IMR-90 (cell line): ENCODE results near the gene SURF1. TPM values are rescaled to one million over a fixed set of nuclear protein-coding genes. Genes with fewer than 3 reads are reported as not detected.

Experiments
- ATAC-seq: fragments of 200-7000 bp; cut with Tn5 transposase; 2 replicates; pipeline ENCODE4 v1.9.1; 2020; ENCODE audit warnings: low read depth, mild to moderate bottlenecking, moderate library complexity
- BruUV-seq: library from RNA; stranded (reverse); fragments of 400-500 nt; replicated peaks from 2 replicates; lab custom pipeline; 2021; lab: Mats Ljungman, UMichigan
- CTCF ChIA-PET: fragments of 300-600 bp; formaldehyde crosslinking; extraction: SDS; loops from one replicate; lab custom pipeline; 2021; ENCODE audit warnings: antibody characterized with exemption; lab: Yijun Ruan, JAX
- POLR2A ChIA-PET: fragments of 300-600 bp; sonication (Branson Sonifier 250); formaldehyde crosslinking; loops from one replicate; lab custom pipeline; 2022; ENCODE audit warnings: antibody characterized with exemption; ENCODE audit not compliant: unreplicated experiment; lab: Charles Lee
- DNase-seq: peaks from one replicate; pipeline ENCODE4 v3.0.0; 2013
- H2AFZ ChIP-seq: replicated peaks from 2 replicates; pipeline ENCODE3; 2013; ENCODE audit warnings: low read length, mild to moderate bottlenecking; ENCODE audit not compliant: poor library complexity
- H2AK5ac ChIP-seq: 2 replicates; pipeline ENCODE4 v1.6.1; 2013; ENCODE audit warnings: low read depth, low read length, inconsistent platforms
- H2AK9ac ChIP-seq: replicated peaks from 2 replicates; pipeline ENCODE3; 2013; ENCODE audit warnings: mild to moderate bottlenecking, low read depth, low read length, moderate library complexity; ENCODE audit not compliant: poor library complexity
- H2BK120ac ChIP-seq: 2 replicates; pipeline ENCODE4 v1.6.1; 2013; ENCODE audit warnings: low read depth, low read length, inconsistent platforms
- H2BK15ac ChIP-seq: 3 replicates; pipeline ENCODE4 v1.6.1; 2013; ENCODE audit warnings: low read depth, low read length, inconsistent platforms
- H2BK20ac ChIP-seq: 2 replicates; pipeline ENCODE4 v1.6.1; 2013; ENCODE audit warnings: low read depth, mild to moderate bottlenecking, inconsistent platforms, low read length, moderate library complexity
- H2BK5ac ChIP-seq: 2 replicates; pipeline ENCODE4 v1.6.1; 2013; ENCODE audit warnings: mild to moderate bottlenecking, low read depth, low read length, inconsistent platforms; ENCODE audit not compliant: poor library complexity, severe bottlenecking
- H3K14ac ChIP-seq: replicated peaks from 2 replicates; pipeline ENCODE4 v1.6.1; 2013; ENCODE audit warnings: low read depth, low read length, inconsistent platforms
- H3K18ac ChIP-seq: 2 replicates; pipeline ENCODE4 v1.6.1; 2013; ENCODE audit warnings: low read depth, low read length, control low read depth
- H3K23ac ChIP-seq: 2 replicates; pipeline ENCODE4 v1.6.1; 2013; ENCODE audit warnings: low read depth, low read length, inconsistent platforms
- H3K27ac ChIP-seq: 2 replicates; pipeline ENCODE4 v1.5.1; 2013; ENCODE audit warnings: mild to moderate bottlenecking, control low read depth, low read length; ENCODE audit not compliant: insufficient read depth
- H3K27me3 ChIP-seq: 2 replicates; pipeline ENCODE4 v1.6.1; 2013; ENCODE audit warnings: low read length; ENCODE audit not compliant: control insufficient read depth, insufficient read depth
- H3K36me3 ChIP-seq: 2 replicates; pipeline ENCODE4 v1.6.1; 2013; ENCODE audit warnings: low read length, mixed read lengths; ENCODE audit not compliant: control insufficient read depth, insufficient read depth
- H3K4ac ChIP-seq: 2 replicates; pipeline ENCODE4 v1.6.1; 2013; ENCODE audit warnings: low read depth, low read length, inconsistent platforms
- H3K4me1 ChIP-seq: 2 replicates; pipeline ENCODE4 v1.6.1; 2013; ENCODE audit warnings: low read length, mixed read lengths; ENCODE audit not compliant: control insufficient read depth, insufficient read depth
- H3K4me2 ChIP-seq: 2 replicates; pipeline ENCODE4 v1.6.1; 2013; ENCODE audit warnings: low read depth, mild to moderate bottlenecking, control low read depth, low read length, moderate library complexity
- H3K4me3 ChIP-seq: 2 replicates; pipeline ENCODE4 v1.5.1; 2013; ENCODE audit warnings: low read depth, mild to moderate bottlenecking, control low read depth, low read length, moderate library complexity; ENCODE audit not compliant: insufficient read depth
- H3K56ac ChIP-seq: 2 replicates; pipeline ENCODE4 v1.6.1; 2013; ENCODE audit warnings: low read length, inconsistent platforms; ENCODE audit not compliant: insufficient read depth; ENCODE audit errors: extremely low read depth
- H3K79me1 ChIP-seq, 2 experiments: 2 replicates each; pipeline ENCODE4 v1.6.1; 2013; ENCODE audit warnings: low read length in 2 of 2, inconsistent platforms in 1 of 2, low read depth in 1 of 2
- H3K9ac ChIP-seq: 2 replicates; pipeline ENCODE4 v1.6.1; 2013; ENCODE audit warnings: low read depth, low read length, control low read depth
- H3K9me1 ChIP-seq: 2 replicates; pipeline ENCODE4 v1.6.1; 2013; ENCODE audit warnings: low read length, inconsistent platforms; ENCODE audit not compliant: insufficient read depth
- H3K9me3 ChIP-seq: 2 replicates; pipeline ENCODE4 v1.6.1; 2013; ENCODE audit warnings: low read length; ENCODE audit not compliant: control insufficient read depth, insufficient read depth
- H4K20me1 ChIP-seq: 2 replicates; pipeline ENCODE4 v1.6.1; 2013; ENCODE audit warnings: low read length, inconsistent platforms; ENCODE audit not compliant: insufficient read depth
- H4K5ac ChIP-seq: 2 replicates; pipeline ENCODE4 v1.6.1; 2013; ENCODE audit warnings: mild to moderate bottlenecking, low read depth, low read length, control low read depth
- H4K8ac ChIP-seq, 2 experiments: 2 replicates each; pipeline ENCODE4 v1.6.1; 2013; ENCODE audit warnings: low read depth in 2 of 2, low read length in 2 of 2, control low read depth in 1 of 2, inconsistent platforms in 1 of 2
- H4K91ac ChIP-seq: 2 replicates; pipeline ENCODE4 v1.6.1; 2013; ENCODE audit warnings: low read depth, low read length, inconsistent platforms; ENCODE audit not compliant: insufficient read depth
- BHLHE40 ChIP-seq: fragments of 150-350 bp; IDR thresholded peaks from 2 replicates; pipeline ENCODE4 v1.6.1; 2016; ENCODE audit warnings: mild to moderate bottlenecking, low read depth, low read length
- CEBPB ChIP-seq: IDR thresholded peaks from 2 replicates; pipeline ENCODE4 v1.6.1; 2012; ENCODE audit warnings: low read depth, low read length, improper control_type of control experiment
- CHD1 ChIP-seq: IDR thresholded peaks from 2 replicates; pipeline ENCODE4 v1.6.1; 2012; ENCODE audit warnings: low read depth, low read length, improper control_type of control experiment
- FOS ChIP-seq: fragments of 150-350 bp; IDR thresholded peaks from 2 replicates; pipeline ENCODE4 v1.6.1; 2016; ENCODE audit warnings: low read depth, low read length
- MAFK ChIP-seq: IDR thresholded peaks from 2 replicates; pipeline ENCODE4 v1.6.1; 2012; ENCODE audit warnings: low read depth, low read length, improper control_type of control experiment
- MAZ ChIP-seq: IDR thresholded peaks from 2 replicates; pipeline ENCODE4 v1.6.1; 2012; ENCODE audit warnings: low read depth, mild to moderate bottlenecking, low read length, improper control_type of control experiment, moderate library complexity, borderline replicate concordance
- NFE2L2 ChIP-seq: fragments of 150-350 bp; IDR thresholded peaks from 2 replicates; pipeline ENCODE4 v1.6.1; 2016; ENCODE audit warnings: low read depth, mild to moderate bottlenecking, low read length
- POLR2A ChIP-seq: IDR thresholded peaks from 2 replicates; pipeline ENCODE4 v1.6.1; 2012; ENCODE audit warnings: mild to moderate bottlenecking, low read depth, low read length
- RCOR1 ChIP-seq: IDR thresholded peaks from 2 replicates; pipeline ENCODE4 v1.6.1; 2012; ENCODE audit warnings: mild to moderate bottlenecking, low read length, improper control_type of control experiment; ENCODE audit not compliant: insufficient replicate concordance
- RFX5 ChIP-seq: IDR thresholded peaks from 2 replicates; pipeline ENCODE4 v1.8.0; 2012; ENCODE audit warnings: low read depth, mild to moderate bottlenecking, low read length, moderate library complexity
- WGBS, 2 experiments: methylation state at CpG; one replicate each; pipeline versions ENCODE4 v1.1.5 to v1.1.7; 2013; ENCODE audit warnings: missing lambda C conversion rate in 2 of 2; ENCODE audit not compliant: insufficient read length in 1 of 2; ENCODE audit errors: extremely low coverage in 2 of 2; 5-methylcytosine and 5-hydroxymethylcytosine counted together
- dilution Hi-C: fragments of 300-500 bp; cut with HindIII; formaldehyde crosslinking; loops from one replicate; pipeline ENCODE4 v1.14.3; 2018; ENCODE audit warnings: low sequenced_read_pairs; ENCODE audit not compliant: unreplicated experiment
- in situ Hi-C: fragments of 300-500 bp; cut with MboI; formaldehyde crosslinking; loops from 3 replicates; pipeline ENCODE4 v1.14.3; 2019; ENCODE audit warnings: low sequenced_read_pairs, inconsistent platforms, mixed read lengths
- intact Hi-C: fragments of 100-400 bp; cut with micrococcal nuclease; formaldehyde crosslinking; loops from 2 replicates; pipeline ENCODE4 v1.10.0; 2022
- polyA plus RNA-seq, 3 experiments: library from polyadenylated mRNA; depleted of rRNA; stranded (reverse); fragments of >200 nt; gene quantifications; 2 replicates each; pipeline ENCODE4 v1.2.3, GENCODE V29; 2012; ENCODE audit warnings: low replicate concordance in 1 of 3
- total RNA-seq: library from RNA; depleted of rRNA; stranded (reverse); fragments of >200 nt; gene quantifications from 2 replicates; pipeline ENCODE4 v1.2.3, GENCODE V29; 2012
- TF ChIP-seq, protein P1 (sequence below): fragments of 150-350 bp; IDR thresholded peaks from 2 replicates; pipeline ENCODE4 v1.6.1; 2016; ENCODE audit warnings: low read depth, mild to moderate bottlenecking, low read length, moderate library complexity, borderline replicate concordance
- TF ChIP-seq, protein P2 (sequence below): fragments of 150-350 bp; IDR thresholded peaks from 2 replicates; pipeline ENCODE4 v1.6.1; 2017; ENCODE audit warnings: mild to moderate bottlenecking, antibody characterized with exemption, low read length, low read depth

Gene SURF1
- total and polyA plus RNA-seq, 2 of the 4 experiments (the other 2 are of a cell fraction) = 15.1 to 24.5 TPM

DNA sequence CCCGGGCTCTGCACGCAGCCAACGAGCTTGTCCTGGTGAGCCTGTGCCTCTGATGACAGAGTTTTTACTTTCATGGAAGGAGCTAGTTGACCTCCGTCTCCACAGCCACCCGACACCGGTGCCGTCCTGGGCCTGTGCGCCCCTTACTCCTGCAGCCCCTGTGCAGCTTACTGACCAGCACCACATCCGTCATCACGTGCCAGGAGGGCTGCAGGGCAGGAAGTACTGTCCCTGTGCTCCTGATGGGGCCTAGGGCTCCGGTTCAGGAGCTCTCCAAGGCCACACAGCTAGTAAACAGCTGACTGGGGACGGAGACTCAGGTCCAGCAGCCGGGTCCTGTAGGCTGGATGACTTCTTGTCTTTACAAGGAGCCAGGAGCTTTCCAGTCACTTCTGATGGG lies 30.1 kb upstream of the SURF1 start:
- WGBS, 2 experiments = 62% methylated on average over 4 of the region's 13 CpGs; no CpG with 5 or more reads in 1 of the 2 experiments
- Histone ChIP-seq H4K20me1 (no peaks in the 10 kb centered on the region; the same call in 1 of the 2 replicates), H2BK15ac (no peak overlapping the region), H2AK5ac (no peak overlapping the region), H2AFZ (no peak overlapping the region), H3K9ac (no peak overlapping the region), H3K36me3 (no peaks in the 10 kb centered on the region), H3K79me1 (no peaks in the 10 kb centered on the region), H4K5ac (no peak overlapping the region), H3K4ac (no peak overlapping the region), H2BK20ac (no peak overlapping the region), H2BK5ac (no peak overlapping the region), H3K9me3 (no peaks in the 10 kb centered on the region), H3K4me3 (no peak overlapping the region), H3K4me1 (no peaks in the 10 kb centered on the region), H2AK9ac (no peak overlapping the region), H3K18ac (no peak overlapping the region), H4K8ac (no peak overlapping the region), H2BK120ac (no peak overlapping the region), H3K14ac (no peak overlapping the region), H3K23ac (no peak overlapping the region), H3K56ac (no peak overlapping the region), H3K27me3 (peaks cover 5% of the 10 kb centered on the region; the same call in 1 of the 2 replicates), H3K9me1 (no peaks in the 10 kb centered on the region), H4K91ac (no peak overlapping the region), H3K4me2 (no peak overlapping the region), H3K27ac (no peak overlapping the region)
- ChIA-PET POLR2A (no interaction called here), CTCF (no interaction called here)
- BruUV-seq = no TSS peak
- dilution Hi-C loops = no loop called here
- ATAC-seq = no peak
- no peak for DNase-seq
- in situ Hi-C loops = no loop called here
- intact Hi-C loops = no loop called here
- TF ChIP-seq MAFK (no peak), CEBPB (no peak), POLR2A (no peak), RCOR1 (no peak), CHD1 (no peak), BHLHE40 (no peak), RFX5 (no peak), NFE2L2 (no peak), FOS (no peak), MAZ (no peak)
- TF ChIP-seq, protein P1, sequence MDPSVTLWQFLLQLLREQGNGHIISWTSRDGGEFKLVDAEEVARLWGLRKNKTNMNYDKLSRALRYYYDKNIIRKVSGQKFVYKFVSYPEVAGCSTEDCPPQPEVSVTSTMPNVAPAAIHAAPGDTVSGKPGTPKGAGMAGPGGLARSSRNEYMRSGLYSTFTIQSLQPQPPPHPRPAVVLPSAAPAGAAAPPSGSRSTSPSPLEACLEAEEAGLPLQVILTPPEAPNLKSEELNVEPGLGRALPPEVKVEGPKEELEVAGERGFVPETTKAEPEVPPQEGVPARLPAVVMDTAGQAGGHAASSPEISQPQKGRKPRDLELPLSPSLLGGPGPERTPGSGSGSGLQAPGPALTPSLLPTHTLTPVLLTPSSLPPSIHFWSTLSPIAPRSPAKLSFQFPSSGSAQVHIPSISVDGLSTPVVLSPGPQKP = no peak
- TF ChIP-seq, protein P2, sequence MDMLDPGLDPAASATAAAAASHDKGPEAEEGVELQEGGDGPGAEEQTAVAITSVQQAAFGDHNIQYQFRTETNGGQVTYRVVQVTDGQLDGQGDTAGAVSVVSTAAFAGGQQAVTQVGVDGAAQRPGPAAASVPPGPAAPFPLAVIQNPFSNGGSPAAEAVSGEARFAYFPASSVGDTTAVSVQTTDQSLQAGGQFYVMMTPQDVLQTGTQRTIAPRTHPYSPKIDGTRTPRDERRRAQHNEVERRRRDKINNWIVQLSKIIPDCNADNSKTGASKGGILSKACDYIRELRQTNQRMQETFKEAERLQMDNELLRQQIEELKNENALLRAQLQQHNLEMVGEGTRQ = no peak
